Measurements from ENCODE around the gene TNFRSF11A.

The TNFRSF11A gene

DNA sequence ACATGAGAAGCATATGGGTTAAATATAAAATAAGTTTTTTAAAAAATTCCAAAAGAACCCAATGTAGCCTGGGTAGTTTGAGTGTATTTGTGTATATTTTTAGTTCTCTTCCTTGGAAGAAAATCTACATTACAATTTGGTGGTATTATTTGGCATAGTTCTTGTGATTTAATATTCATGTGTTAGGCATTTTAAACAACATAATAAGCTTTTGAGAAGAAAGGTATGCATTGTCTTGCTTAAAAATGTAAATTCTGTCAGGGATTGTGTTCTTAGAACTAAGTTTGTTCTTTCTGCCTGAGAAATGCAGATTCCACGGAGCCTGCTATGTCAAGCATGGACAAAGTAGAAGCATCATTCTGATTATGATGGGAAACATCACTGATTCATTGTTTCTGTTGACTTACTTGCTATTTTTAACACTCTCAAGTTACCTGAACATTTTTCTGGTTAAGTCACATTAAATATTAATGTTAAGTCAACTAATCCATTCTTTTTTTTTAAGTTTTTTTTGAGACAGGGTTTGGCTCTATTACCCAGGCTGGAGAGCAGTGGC lies 49.4 kb downstream of the TNFRSF11A start:
- no peaks in the 10 kb centered on the region for H3K27me3 ChIP-seq
- H3K36me3 ChIP-seq, result no peaks in the 10 kb centered on the region
- no peak for DNase-seq
- H3K4me1 ChIP-seq, result no peaks in the 10 kb centered on the region
- TF ChIP-seq, protein P1, sequence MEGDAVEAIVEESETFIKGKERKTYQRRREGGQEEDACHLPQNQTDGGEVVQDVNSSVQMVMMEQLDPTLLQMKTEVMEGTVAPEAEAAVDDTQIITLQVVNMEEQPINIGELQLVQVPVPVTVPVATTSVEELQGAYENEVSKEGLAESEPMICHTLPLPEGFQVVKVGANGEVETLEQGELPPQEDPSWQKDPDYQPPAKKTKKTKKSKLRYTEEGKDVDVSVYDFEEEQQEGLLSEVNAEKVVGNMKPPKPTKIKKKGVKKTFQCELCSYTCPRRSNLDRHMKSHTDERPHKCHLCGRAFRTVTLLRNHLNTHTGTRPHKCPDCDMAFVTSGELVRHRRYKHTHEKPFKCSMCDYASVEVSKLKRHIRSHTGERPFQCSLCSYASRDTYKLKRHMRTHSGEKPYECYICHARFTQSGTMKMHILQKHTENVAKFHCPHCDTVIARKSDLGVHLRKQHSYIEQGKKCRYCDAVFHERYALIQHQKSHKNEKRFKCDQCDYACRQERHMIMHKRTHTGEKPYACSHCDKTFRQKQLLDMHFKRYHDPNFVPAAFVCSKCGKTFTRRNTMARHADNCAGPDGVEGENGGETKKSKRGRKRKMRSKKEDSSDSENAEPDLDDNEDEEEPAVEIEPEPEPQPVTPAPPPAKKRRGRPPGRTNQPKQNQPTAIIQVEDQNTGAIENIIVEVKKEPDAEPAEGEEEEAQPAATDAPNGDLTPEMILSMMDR (IDR thresholded peaks at IDR 0.05; ENCODE audit: low read depth, low read length), result no peak
- no peaks in the 10 kb centered on the region for H3K9me3 ChIP-seq
- no peak overlapping the region for H3K4me3 ChIP-seq (ENCODE audit: low read depth, low read length)

DNA sequence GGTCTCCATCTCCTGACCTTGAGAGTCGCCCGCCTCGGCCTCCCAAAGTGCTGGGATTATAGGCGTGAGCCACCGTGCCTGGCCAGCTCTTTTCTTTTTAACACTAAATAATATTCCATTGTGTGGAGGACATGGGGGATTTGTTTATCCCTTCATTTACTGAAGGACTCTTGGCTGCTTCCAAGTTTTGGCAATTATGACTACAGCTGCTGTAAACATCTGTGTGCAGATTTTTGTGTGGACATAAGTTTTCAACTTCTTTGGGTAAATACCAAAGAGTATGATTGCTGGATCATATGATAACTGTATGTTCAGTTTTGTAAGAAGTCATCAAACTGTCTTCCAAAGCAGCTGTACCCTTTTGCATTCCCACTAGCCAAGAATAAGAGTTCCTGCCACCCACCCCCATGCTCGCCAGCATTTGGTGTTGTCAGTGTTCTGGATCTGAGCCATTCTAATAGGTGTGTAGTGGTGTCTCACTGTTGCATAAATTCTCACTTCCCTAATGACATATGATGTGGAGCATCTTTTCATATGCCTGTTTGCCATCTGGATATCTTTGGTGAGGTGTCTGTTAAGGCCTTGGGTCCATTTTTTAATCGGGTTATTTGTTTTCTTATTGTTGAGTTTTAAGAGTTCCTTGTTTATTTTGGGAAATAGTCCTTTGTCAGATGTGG lies 52.2 kb downstream of the TNFRSF11A start:
- no peak for DNase-seq
- H3K27me3 ChIP-seq, result no peaks in the 10 kb centered on the region
- no peak overlapping the region for H3K4me3 ChIP-seq (ENCODE audit: low read depth, low read length)
- H3K9me3 ChIP-seq, result no peaks in the 10 kb centered on the region
- H3K4me1 ChIP-seq, result no peaks in the 10 kb centered on the region
- H3K36me3 ChIP-seq, result no peaks in the 10 kb centered on the region
- TF ChIP-seq, protein P1 (IDR thresholded peaks at IDR 0.05; ENCODE audit: low read depth, low read length), result no peak

DNA sequence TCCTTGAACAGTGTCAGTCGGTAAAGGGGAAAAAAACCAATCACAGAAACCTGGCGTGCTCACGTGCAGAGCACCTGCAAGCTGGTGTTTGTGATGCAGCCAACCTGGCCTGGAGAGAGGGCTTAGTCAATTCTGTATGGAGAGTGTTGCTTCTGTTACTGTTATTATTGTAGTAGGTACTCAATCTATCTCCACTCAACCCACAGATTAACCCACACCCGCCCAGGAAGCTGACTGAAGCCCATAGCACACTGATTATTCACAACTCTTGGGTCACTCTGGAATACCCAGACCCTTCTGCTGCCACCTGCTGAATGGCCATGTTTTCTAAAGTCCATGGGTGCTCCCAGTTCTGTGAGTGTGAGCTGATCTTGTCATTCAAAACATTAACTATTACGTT lies 53.9 kb downstream of the TNFRSF11A start:
- Histone ChIP-seq H3K4me1 (no peaks in the 10 kb centered on the region), H3K27me3 (no peaks in the 10 kb centered on the region), H3K4me3 (ENCODE audit: low read depth, low read length) (no peak overlapping the region), H3K36me3 (no peaks in the 10 kb centered on the region), H3K9me3 (no peaks in the 10 kb centered on the region)
- TF ChIP-seq, protein P1 (IDR thresholded peaks at IDR 0.05; ENCODE audit: low read depth, low read length), result no peak
- DNase-seq, result no peak

DNA sequence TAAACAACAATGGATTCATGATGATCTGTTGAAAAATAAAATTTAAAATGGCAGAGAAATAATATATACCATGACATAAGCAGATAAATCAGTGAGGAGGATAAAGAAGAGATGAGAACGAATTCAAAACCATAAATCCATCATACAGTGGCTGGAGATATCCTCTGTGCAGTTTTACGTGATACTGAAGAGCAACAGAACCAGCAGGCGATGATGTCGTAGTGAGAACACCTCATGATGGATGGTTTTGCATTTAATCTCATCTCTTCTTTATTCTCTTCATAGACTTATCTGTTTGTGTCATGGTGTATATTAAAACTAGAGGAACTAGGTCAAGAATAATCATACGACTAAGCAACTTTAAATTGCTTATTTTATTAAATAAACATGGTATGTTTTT lies 56.3 kb downstream of the TNFRSF11A start:
- no peaks in the 10 kb centered on the region for H3K9me3 ChIP-seq

DNA sequence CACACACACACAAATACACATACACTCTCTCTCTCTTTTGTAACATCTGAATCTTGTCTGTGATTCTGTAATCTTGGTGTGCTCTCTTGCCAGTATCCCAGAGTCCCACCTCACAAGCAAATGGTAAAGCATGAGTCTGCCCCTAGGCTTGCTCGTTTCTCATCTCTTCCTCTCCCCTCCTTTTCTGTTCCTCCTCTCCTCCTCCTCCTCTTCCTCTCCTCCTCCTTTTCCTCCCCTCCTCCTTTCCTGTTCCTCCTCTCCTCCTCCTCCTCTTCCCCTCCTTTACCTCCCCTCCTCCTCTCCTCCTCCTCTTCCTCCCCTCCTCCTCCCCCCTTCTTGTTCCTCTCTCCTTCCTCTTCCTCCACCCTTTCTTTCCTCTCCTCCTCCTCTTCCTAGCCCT lies 59.0 kb downstream of the TNFRSF11A start:
- no peaks in the 10 kb centered on the region for H3K9me3 ChIP-seq
- no peak overlapping the region for H3K4me3 ChIP-seq (ENCODE audit: low read depth, low read length)
- TF ChIP-seq, protein P1 (IDR thresholded peaks at IDR 0.05; ENCODE audit: low read depth, low read length), result no peak
- H3K36me3 ChIP-seq, result no peaks in the 10 kb centered on the region
- no peak for DNase-seq
- H3K4me1 ChIP-seq, result no peaks in the 10 kb centered on the region
- no peaks in the 10 kb centered on the region for H3K27me3 ChIP-seq

More for the DNA sequence above, 56.3 kb downstream of the TNFRSF11A start:
- no peaks in the 10 kb centered on the region for H3K27me3 ChIP-seq
- TF ChIP-seq, protein P1 (IDR thresholded peaks at IDR 0.05; ENCODE audit: low read depth, low read length), result no peak
- H3K4me1 ChIP-seq, result no peaks in the 10 kb centered on the region
- H3K36me3 ChIP-seq, result no peaks in the 10 kb centered on the region
- no peak for DNase-seq
- H3K4me3 ChIP-seq (ENCODE audit: low read depth, low read length), result no peak overlapping the region

DNA sequence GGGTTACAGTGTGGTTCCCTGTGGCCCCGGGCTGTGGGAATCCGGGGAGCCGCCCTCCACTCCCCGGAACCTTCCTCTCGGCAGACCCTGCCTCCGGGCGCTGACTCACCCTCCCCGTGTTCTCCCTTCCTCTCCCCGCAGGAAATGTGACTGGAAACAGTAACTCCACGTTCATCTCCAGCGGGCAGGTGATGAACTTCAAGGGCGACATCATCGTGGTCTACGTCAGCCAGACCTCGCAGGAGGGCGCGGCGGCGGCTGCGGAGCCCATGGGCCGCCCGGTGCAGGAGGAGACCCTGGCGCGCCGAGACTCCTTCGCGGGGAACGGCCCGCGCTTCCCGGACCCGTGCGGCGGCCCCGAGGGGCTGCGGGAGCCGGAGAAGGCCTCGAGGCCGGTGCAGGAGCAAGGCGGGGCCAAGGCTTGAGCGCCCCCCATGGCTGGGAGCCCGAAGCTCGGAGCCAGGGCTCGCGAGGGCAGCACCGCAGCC lies 59.5 kb downstream of the TNFRSF11A start:
- H3K4me1 ChIP-seq, result no peaks in the 10 kb centered on the region
- peak; percentile 36 for DNase-seq
- H3K4me3 ChIP-seq (ENCODE audit: low read depth, low read length), result peak overlapping the region; percentile 47
- TF ChIP-seq, protein P1 (IDR thresholded peaks at IDR 0.05; ENCODE audit: low read depth, low read length), result no peak
- H3K36me3 ChIP-seq, result no peaks in the 10 kb centered on the region
- no peaks in the 10 kb centered on the region for H3K27me3 ChIP-seq
- no peaks in the 10 kb centered on the region for H3K9me3 ChIP-seq
